Lung (tissue), 12 donors: ENCODE data around the gene RARA. TPM values are rescaled to one million over a fixed set of nuclear protein-coding genes. Genes with fewer than 3 reads are reported as not detected.

Experiments
- ATAC-seq: fragments of 200-7000 bp; cut with Tn5 transposase; one replicate; pipeline ENCODE4 v1.9.1; 2020; ENCODE audit warnings: moderate number of reproducible peaks; ENCODE audit not compliant: insufficient read depth, low FRiP score
- DNase-seq, 3 donors: peaks; one replicate each; pipeline ENCODE4 v3.0.0-alpha.2; 2013 to 2017
- H3K27ac ChIP-seq, 2 donors: one replicate each; pipeline ENCODE4 v1.5.1; 2013; ENCODE audit warnings: mild to moderate bottlenecking in 2 of 2, moderate library complexity in 2 of 2, control low read depth in 1 of 2, inconsistent platforms in 1 of 2, low read depth in 1 of 2, low read length in 1 of 2
- H3K27me3 ChIP-seq, 3 donors: one replicate each; pipeline ENCODE4 v1.5.1; 2013; ENCODE audit warnings: low read length in 2 of 3; ENCODE audit not compliant: control insufficient read depth in 3 of 3, insufficient read depth in 3 of 3
- H3K36me3 ChIP-seq, 4 donors: one replicate each; pipeline ENCODE4 v1.5.1; 2013; ENCODE audit warnings: low read length in 4 of 4, mild to moderate bottlenecking in 1 of 4, moderate library complexity in 1 of 4; ENCODE audit not compliant: control insufficient read depth in 4 of 4, insufficient read depth in 4 of 4
- H3K4me1 ChIP-seq, 5 donors: one replicate each; pipeline ENCODE4 v1.5.1; 2013; ENCODE audit warnings: low read length in 5 of 5, mild to moderate bottlenecking in 2 of 5, moderate library complexity in 1 of 5; ENCODE audit not compliant: control insufficient read depth in 5 of 5, insufficient read depth in 5 of 5
- H3K4me3 ChIP-seq: one replicate; pipeline ENCODE4 v1.5.1; 2013; ENCODE audit warnings: mild to moderate bottlenecking, control low read depth, moderate library complexity
- H3K9ac ChIP-seq, 2 donors: one replicate each; pipeline ENCODE4 v1.5.1; 2013; ENCODE audit warnings: low read length in 2 of 2, control low read depth in 1 of 2; ENCODE audit not compliant: insufficient read depth in 1 of 2
- H3K9me3 ChIP-seq, 4 donors: one replicate each; pipeline ENCODE4 v1.5.1; 2013; ENCODE audit warnings: low read length in 3 of 4, mild to moderate bottlenecking in 1 of 4, moderate library complexity in 1 of 4; ENCODE audit not compliant: control insufficient read depth in 4 of 4, insufficient read depth in 3 of 4
- whole genome bisulfite sequencing, 2 donors: extraction: QIAGEN DNeasy Blood & Tissue Kit; methylation state at CpG; one replicate each; pipeline ENCODE4 v1.1.7; 2013; 5-methylcytosine and 5-hydroxymethylcytosine counted together
- polyA plus RNA-seq, 2 donors: library from polyadenylated mRNA; stranded (reverse); fragments of 200-250 nt; gene quantifications; one replicate each; pipeline ENCODE4 v1.2.1, GENCODE V29; 2013
- total RNA-seq, 2 donors: library from RNA; depleted of rRNA in 1 of 2; stranded (reverse); fragments of >200 nt in 1 of 2; gene quantifications; one replicate each; pipeline ENCODE4 v1.2.1, GENCODE V29; 2014 to 2021
- TF ChIP-seq, protein P1 (sequence below): IDR thresholded peaks from 2 replicates; pipeline ENCODE4 v1.5.1; 2012; ENCODE audit warnings: mild to moderate bottlenecking; ENCODE audit errors: control extremely low read depth, extremely low read depth
- donor health status: control.
- donor health status: control.
- donor health status: Bipolar disorder and iron deficiency.
- donor health status: healthy.
- donor health status: DM: yes; HTN: yes; CAD: no.

RARA gene
- total and polyA plus RNA-seq, 4 donors, result 36.4 to 75.3 (median 50.8) TPM

DNA sequence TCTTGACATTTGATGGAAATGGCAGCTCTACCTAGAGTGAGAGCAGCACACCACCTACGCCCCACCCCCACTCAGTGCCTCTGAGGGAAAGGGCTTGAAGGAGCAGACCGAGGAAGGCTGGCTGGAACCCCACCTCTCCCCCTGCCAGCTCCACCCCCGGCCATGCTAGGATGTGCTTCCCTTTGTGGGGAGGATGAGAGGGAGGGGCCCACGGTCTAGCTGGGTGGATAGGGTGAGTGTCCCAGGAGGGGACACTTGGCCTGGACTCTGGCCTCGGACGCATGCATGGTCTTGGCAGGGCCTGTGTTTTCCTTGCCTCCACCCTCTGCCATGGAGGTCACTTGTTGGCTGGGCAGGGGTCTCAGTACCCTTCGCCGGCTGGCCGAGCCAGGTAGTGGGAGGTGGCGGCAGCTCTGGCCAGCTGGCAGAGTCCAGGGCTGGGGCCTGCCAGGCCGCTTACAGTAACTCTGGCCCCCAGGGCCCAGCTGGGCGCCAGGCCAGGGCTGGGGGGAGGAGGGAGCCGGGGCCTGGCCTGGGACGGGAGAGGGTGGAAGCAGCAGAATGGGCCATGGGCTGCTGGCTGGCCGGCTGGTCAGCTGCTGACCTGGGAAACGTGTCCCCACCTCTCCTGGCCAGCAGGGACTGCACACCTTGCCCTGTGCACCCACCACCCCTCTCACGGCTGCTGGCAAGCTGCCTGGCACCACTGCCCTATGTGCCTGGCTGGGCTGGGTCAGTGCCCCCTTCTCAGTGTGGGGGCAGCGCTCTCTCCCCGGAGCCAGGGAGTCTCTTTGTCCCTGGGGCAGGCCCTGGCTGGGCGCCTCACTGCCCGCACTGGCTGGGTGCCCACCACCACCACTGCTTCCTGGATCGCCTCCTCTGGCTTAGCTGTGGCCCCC lies 23.0 kb downstream of the RARA start:
- Histone ChIP-seq H3K27me3 (no peaks in the 10 kb centered on the region), H3K4me3 (no peak overlapping the region), H3K4me1 (peaks cover 34 to 65% (median 56%) of the 10 kb centered on the region in 5 donors), H3K27ac (peak overlapping the region; percentile 71 to 90), H3K9ac (no peak overlapping the region), H3K36me3 (peaks cover 0 to 12% (median 7%) of the 10 kb centered on the region in 4 donors), H3K9me3 (no peaks in the 10 kb centered on the region)
- TF ChIP-seq, protein P1, sequence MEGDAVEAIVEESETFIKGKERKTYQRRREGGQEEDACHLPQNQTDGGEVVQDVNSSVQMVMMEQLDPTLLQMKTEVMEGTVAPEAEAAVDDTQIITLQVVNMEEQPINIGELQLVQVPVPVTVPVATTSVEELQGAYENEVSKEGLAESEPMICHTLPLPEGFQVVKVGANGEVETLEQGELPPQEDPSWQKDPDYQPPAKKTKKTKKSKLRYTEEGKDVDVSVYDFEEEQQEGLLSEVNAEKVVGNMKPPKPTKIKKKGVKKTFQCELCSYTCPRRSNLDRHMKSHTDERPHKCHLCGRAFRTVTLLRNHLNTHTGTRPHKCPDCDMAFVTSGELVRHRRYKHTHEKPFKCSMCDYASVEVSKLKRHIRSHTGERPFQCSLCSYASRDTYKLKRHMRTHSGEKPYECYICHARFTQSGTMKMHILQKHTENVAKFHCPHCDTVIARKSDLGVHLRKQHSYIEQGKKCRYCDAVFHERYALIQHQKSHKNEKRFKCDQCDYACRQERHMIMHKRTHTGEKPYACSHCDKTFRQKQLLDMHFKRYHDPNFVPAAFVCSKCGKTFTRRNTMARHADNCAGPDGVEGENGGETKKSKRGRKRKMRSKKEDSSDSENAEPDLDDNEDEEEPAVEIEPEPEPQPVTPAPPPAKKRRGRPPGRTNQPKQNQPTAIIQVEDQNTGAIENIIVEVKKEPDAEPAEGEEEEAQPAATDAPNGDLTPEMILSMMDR, result no peak
- DNase-seq (peak; percentile 79 to 88 (median 81)), ATAC-seq (peak; percentile 49)
- 19 to 31% methylated on average over 19 to 22 of the region's 22 CpGs for WGBS, 2 donors

DNA sequence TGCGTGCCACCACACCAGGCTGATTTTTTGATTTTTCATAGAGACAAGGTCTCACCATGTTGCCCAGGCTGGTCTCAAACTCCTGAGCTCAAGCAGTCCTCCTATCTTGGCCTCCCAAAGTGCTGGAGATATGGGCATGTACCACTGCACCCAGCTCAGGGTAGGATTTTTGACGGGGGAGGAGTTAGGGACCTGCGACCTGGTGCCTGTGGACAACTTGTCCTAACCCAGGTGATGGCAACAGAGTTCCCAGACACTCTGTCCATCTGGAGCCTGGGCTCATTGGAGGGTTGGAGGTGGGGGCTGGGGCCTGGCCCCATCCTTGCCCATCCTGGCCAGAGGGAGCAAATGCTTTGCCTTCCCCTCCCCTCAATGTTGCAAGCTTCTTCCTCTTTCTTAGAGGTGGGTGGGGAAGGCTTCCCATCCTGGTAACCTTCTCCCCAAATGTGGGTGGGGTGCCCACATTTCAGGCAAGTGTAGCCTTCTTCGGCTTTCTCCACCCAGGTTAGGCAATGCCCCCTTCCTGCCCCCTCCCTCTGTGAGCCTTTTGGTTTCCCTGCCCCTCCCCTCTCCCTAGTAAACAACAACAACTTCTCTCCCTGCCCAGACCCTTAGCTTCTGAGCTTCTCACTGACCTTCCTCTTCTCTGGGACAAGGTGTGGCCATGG lies 24.9 kb downstream of the RARA start:
- DNase-seq, result no peak
- no peak overlapping the region for H3K9ac ChIP-seq
- 63 to 71% methylated on average over 4 of the region's 4 CpGs for WGBS, 2 donors
- ATAC-seq, result peak; percentile 28
- H3K36me3 ChIP-seq, result peaks cover 0 to 12% (median 7%) of the 10 kb centered on the region in 4 donors
- no peaks in the 10 kb centered on the region for H3K9me3 ChIP-seq
- TF ChIP-seq, protein P1, result no peak
- H3K27ac ChIP-seq, result peak overlapping the region in 1 of 2 donors; percentile 75
- no peak overlapping the region for H3K4me3 ChIP-seq
- H3K27me3 ChIP-seq, result no peaks in the 10 kb centered on the region
- H3K4me1 ChIP-seq, result peaks cover 24 to 59% (median 44%) of the 10 kb centered on the region in 5 donors

DNA sequence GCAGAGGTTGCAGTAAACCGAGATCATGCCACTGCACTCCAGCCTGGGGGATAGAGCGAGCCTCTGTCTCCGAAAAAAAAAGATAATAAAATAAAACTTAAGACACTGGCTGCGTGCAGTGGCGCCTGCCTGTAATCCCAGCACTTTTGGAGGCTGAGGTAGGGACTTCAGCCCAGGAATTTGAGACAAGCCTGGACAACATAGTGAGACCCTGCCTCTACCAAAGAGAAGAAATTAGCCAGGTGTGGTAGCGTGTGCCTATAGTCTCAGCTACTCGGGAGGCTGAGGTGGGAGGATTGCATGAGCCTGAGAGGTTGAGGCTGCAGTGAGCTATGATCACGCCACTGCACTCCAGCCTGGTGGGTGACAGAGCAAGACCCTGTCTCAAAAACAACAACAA lies 26.6 kb downstream of the RARA start:
- Histone ChIP-seq H3K9ac (no peak overlapping the region), H3K4me1 (peaks cover 26 to 59% (median 34%) of the 10 kb centered on the region in 5 donors), H3K9me3 (no peaks in the 10 kb centered on the region), H3K36me3 (peaks cover 0 to 13% (median 10%) of the 10 kb centered on the region in 4 donors), H3K27me3 (no peaks in the 10 kb centered on the region), H3K4me3 (no peak overlapping the region), H3K27ac (peak overlapping the region in 1 of 2 donors; percentile 49)
- TF ChIP-seq, protein P1, result no peak
- no peak for DNase-seq
- no peak for ATAC-seq
- WGBS, 2 donors, result 91 to 93% methylated on average over 8 of the region's 8 CpGs
